ENCODE measurements around the gene PKD2. TPM values are rescaled to one million over a fixed set of nuclear protein-coding genes. Genes with fewer than 3 reads are reported as not detected.

Gene PKD2
- total RNA-seq: 23.3 and 26.5 TPM in 2 replicates

DNA sequence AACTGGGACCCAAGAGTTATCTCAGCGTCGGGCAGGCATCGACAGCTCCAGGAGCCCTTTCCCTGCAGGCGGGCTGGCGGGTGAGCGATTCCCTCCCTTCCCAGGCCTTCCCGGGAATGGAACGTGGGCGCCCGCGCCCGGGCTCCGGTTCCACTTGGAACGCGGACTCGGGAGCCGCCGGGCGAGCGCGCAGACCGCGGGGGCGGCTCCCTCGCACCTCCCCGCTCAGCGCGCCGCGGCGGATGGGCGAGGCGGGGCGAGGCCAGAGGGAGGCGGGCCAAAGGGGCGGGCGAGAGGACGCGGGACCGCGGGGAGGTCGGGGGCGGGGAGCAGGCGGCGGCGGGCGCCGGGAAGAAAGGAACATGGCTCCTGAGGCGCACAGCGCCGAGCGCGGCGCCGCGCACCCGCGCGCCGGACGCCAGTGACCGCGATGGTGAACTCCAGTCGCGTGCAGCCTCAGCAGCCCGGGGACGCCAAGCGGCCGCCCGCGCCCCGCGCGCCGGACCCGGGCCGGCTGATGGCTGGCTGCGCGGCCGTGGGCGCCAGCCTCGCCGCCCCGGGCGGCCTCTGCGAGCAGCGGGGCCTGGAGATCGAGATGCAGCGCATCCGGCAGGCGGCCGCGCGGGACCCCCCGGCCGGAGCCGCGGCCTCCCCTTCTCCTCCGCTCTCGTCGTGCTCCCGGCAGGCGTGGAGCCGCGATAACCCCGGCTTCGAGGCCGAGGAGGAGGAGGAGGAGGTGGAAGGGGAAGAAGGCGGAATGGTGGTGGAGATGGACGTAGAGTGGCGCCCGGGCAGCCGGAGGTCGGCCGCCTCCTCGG lies at the start of gene PKD2:
Gene PKD2, plus strand, starts transcription at position 332 of the 818 bp plus-strand sequence. Its CDS starts 99 bp downstream, at position 431.

DNA sequence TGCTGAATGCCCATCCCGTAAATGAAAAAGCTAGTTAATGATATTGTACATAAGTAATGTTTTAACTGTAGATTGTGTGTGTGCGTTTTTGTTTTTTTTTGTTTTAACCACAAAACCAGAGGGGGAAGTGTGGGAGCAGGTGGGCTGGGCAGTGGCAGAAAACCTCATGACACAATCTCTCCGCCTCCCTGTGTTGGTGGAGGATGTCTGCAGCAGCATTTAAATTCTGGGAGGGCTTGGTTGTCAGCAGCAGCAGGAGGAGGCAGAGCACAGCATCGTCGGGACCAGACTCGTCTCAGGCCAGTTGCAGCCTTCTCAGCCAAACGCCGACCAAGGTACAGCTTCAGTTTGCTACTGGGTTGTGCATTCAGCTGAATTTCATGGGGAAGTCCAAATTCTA lies 32.0 kb upstream of the PKD2 start, which contains the start of gene SPP1:
Gene SPP1, plus strand, starts transcription at position 249 of the 400 bp plus-strand sequence. CDS start 1,182 bp downstream, outside the sequence.

Other genes with a start within 250 kb of the PKD2 start
- not detected in 2 replicates for gene IBSP, start 208.1 kb upstream of the PKD2 start, total RNA-seq
- not detected in 2 replicates for gene MEPE, start 174.7 kb upstream of the PKD2 start, total RNA-seq
- gene SPP1, start 31.9 kb upstream of the PKD2 start, total RNA-seq: not detected in 2 replicates
- 0.06 and 1.0 TPM in 2 replicates for gene ABCG2, start 151.0 kb downstream of the PKD2 start, total RNA-seq

Data from cardiac ventricle fibroblast (primary cell).